Measurements from ENCODE around the gene RSRP1. TPM values are rescaled to one million over a fixed set of nuclear protein-coding genes. Genes with fewer than 3 reads are reported as not detected.

The RSRP1 gene
- total and polyA plus RNA-seq, 5 donors = 43.6 to 65.0 (median 60.8) TPM

Other genes starting within 250 kb of the RSRP1 start
- 10 to 100 TPM; 29.7 to 40.5 (median 39.8) TPM for gene SYF2, start 15.0 kb downstream of the RSRP1 start, total RNA-seq
- gene SYF2, start 15.0 kb downstream of the RSRP1 start, polyA plus RNA-seq = 63.2 TPM
- under 1 TPM in 3 of 4 donors, not detected in 1; 0.18 to 0.37 (median 0.37) TPM for gene RHD, start 25.1 kb upstream of the RSRP1 start, total RNA-seq
- gene RHD, start 25.1 kb upstream of the RSRP1 start, polyA plus RNA-seq = 0.16 TPM
- gene TMEM50A, start 90.9 kb upstream of the RSRP1 start, total RNA-seq = 100 to 1,000 TPM in 2 of 4 donors, 10 to 100 TPM in 2; 83.9 to 106 (median 98.6) TPM
- gene TMEM50A, start 90.9 kb upstream of the RSRP1 start, polyA plus RNA-seq = 120 TPM
- under 1 TPM; 0.54 to 0.70 (median 0.59) TPM for gene RHCE, start 173.4 kb upstream of the RSRP1 start, total RNA-seq
- 0.43 TPM for gene RHCE, start 173.4 kb upstream of the RSRP1 start, polyA plus RNA-seq
- gene MACO1, start 183.4 kb upstream of the RSRP1 start, total RNA-seq = 10 to 100 TPM; 16.1 to 20.2 (median 17.4) TPM
- 8.8 TPM for gene MACO1, start 183.4 kb upstream of the RSRP1 start, polyA plus RNA-seq

All from right cardiac atrium (tissue), 5 donors.